K562 (cell line): ENCODE measurements around the gene KLHL18. TPM values are rescaled to one million over a fixed set of nuclear protein-coding genes. Genes with fewer than 3 reads are reported as not detected.
A peak's percentile ranks its signal among the peaks of the same experiment; 100 is the strongest.

ENCODE experiments used
- NFYB ChIP-seq: IDR thresholded peaks from 2 replicates; pipeline ENCODE4 v1.6.1; 2011; ENCODE audit warnings: mild to moderate bottlenecking, moderate library complexity; ENCODE audit not compliant: insufficient read length; ENCODE audit errors: extremely low read depth
- RNF2 ChIP-seq: sonication (generic); IDR thresholded peaks from 2 replicates; pipeline ENCODE4 v1.6.1; 2016
- SAFB2 ChIP-seq: fragments of 200-400 bp; formaldehyde crosslinking; IDR thresholded peaks from 2 replicates; pipeline ENCODE4 v1.6.1; 2018; ENCODE audit warnings: borderline replicate concordance, low read length, low read depth, moderate library complexity; ENCODE audit not compliant: severe bottlenecking
- TAF1 ChIP-seq: IDR thresholded peaks from 2 replicates; pipeline ENCODE4 v1.6.1; 2011; ENCODE audit warnings: mild to moderate bottlenecking, low read length, moderate library complexity; ENCODE audit not compliant: insufficient read depth, control insufficient read depth, severe bottlenecking; ENCODE audit errors: extremely low read depth
- ZNF140 ChIP-seq: fragments of 250-450 bp; sonication (Bioruptor Pico); IDR thresholded peaks from 2 replicates; pipeline ENCODE4 v1.8.0; 2021; ENCODE audit warnings: moderate library complexity, mild to moderate bottlenecking, inconsistent platforms
- ZNF668 ChIP-seq: fragments of 250-450 bp; sonication (Bioruptor Pico); IDR thresholded peaks from 2 replicates; pipeline ENCODE4 v1.8.0; 2022; ENCODE audit warnings: mild to moderate bottlenecking, inconsistent platforms
- polyA plus RNA-seq, 8 experiments: library from polyadenylated mRNA; depleted of rRNA in 4 of 8; stranded (reverse) in 5 of 8; unstranded in 3 of 8; fragments of >200 nt; fragmentation: Nextera tagmentation in 2 of 8; fragmentation: Illumina TruSeq in 1 of 8; extraction: Ambion mirVana in 2 of 8; extraction: Trizol in 1 of 8; gene quantifications; 2 replicates each; pipeline versions ENCODE4 v1.2.1 to v1.2.3, GENCODE V29; 2011 to 2014; ENCODE audit warnings: inconsistent platforms in 1 of 8, missing spikeins in 1 of 8
- total RNA-seq, 7 experiments: library from RNA; depleted of rRNA in 6 of 7; stranded (reverse); fragments of >200 nt in 6 of 7; fragmentation: Illumina TruSeq in 2 of 7; extraction: Trizol in 2 of 7; gene quantifications; 2 replicates each; pipeline versions ENCODE4 v1.2.1 to v1.2.3, GENCODE V29; 2011 to 2021; ENCODE audit warnings: low replicate concordance in 1 of 7
- TF ChIP-seq, protein P1 (sequence below): fragments of 150-350 bp; conservative IDR thresholded peaks from 2 replicates; pipeline ENCODE4 v1.6.1; 2014; ENCODE audit warnings: low read length
- TF ChIP-seq, protein P2 (sequence below): fragments of 250-450 bp; sonication (Bioruptor Pico); IDR thresholded peaks from 2 replicates; pipeline ENCODE4 v1.8.0; 2022; ENCODE audit warnings: moderate library complexity, mild to moderate bottlenecking, inconsistent platforms
- TF ChIP-seq, protein P3 (sequence below): sonication (generic); formaldehyde crosslinking; IDR thresholded peaks from 2 replicates; pipeline ENCODE4 v1.8.1; 2023; ENCODE audit warnings: mild to moderate bottlenecking, missing genetic modification reagents
- TF ChIP-seq, protein P4 (sequence below): fragments of 450-650 bp; IDR thresholded peaks from 2 replicates; pipeline ENCODE4 v1.6.1; 2018; ENCODE audit not compliant: partially characterized antibody

KLHL18 gene
- total and polyA plus RNA-seq, 9 of the 15 experiments (the other 6 are each of a cell fraction or from before 2014, with no cell fraction given): 26.7 to 97.5 (median 48.7) TPM

DNA sequence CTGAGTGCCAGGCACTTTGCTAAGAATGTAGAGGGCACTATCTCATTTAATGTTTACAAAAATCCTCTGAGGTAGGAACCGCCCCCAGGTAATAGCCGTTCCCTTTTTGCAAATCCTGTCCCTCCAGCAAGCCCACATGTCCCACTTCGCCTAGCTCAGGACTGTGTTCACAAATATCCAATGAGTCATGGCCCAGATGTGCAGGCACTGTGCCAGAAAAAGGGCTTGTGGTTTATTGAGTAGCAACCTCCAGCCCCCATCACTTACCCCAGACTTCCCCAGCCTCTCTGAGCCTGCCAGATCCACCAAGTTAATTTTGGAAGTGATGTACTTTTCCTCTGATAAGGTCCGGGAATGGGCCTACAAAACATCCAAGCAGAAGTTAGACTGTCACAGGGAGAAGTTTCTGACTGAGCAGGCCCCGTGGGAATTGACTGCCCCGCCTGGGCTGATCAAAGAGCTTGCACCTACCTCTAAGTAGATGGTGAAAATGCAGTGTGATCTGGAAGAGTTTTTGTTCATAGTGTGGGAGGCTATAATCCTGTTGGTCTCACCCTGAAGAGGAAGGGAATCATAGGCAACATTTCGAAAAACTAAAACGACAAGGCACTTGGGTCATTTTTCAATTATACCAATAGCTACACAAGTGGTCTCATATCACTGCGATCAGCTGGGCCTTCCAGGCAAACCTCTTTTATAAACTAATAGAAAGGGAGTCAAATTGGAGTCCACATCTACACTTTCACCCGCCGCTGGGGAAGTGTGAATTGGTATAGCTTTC lies 15.8 kb upstream of the KLHL18 start (continued):
- TF ChIP-seq, protein P1, sequence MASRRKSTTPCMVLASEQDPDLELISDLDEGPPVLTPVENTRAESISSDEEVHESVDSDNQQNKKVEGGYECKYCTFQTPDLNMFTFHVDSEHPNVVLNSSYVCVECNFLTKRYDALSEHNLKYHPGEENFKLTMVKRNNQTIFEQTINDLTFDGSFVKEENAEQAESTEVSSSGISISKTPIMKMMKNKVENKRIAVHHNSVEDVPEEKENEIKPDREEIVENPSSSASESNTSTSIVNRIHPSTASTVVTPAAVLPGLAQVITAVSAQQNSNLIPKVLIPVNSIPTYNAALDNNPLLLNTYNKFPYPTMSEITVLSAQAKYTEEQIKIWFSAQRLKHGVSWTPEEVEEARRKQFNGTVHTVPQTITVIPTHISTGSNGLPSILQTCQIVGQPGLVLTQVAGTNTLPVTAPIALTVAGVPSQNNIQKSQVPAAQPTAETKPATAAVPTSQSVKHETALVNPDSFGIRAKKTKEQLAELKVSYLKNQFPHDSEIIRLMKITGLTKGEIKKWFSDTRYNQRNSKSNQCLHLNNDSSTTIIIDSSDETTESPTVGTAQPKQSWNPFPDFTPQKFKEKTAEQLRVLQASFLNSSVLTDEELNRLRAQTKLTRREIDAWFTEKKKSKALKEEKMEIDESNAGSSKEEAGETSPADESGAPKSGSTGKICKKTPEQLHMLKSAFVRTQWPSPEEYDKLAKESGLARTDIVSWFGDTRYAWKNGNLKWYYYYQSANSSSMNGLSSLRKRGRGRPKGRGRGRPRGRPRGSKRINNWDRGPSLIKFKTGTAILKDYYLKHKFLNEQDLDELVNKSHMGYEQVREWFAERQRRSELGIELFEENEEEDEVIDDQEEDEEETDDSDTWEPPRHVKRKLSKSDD: no peak
- no peak for TF ChIP-seq NFYB
- TF ChIP-seq RNF2: peak; percentile 52; the same call in 1 of the 2 replicates
- TF ChIP-seq, protein P2, sequence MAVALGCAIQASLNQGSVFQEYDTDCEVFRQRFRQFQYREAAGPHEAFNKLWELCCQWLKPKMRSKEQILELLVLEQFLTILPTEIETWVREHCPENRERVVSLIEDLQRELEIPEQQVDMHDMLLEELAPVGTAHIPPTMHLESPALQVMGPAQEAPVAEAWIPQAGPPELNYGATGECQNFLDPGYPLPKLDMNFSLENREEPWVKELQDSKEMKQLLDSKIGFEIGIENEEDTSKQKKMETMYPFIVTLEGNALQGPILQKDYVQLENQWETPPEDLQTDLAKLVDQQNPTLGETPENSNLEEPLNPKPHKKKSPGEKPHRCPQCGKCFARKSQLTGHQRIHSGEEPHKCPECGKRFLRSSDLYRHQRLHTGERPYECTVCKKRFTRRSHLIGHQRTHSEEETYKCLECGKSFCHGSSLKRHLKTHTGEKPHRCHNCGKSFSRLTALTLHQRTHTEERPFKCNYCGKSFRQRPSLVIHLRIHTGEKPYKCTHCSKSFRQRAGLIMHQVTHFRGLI (CRISPR knock-in tag): no peak
- TF ChIP-seq TAF1: no peak
- TF ChIP-seq, protein P3, sequence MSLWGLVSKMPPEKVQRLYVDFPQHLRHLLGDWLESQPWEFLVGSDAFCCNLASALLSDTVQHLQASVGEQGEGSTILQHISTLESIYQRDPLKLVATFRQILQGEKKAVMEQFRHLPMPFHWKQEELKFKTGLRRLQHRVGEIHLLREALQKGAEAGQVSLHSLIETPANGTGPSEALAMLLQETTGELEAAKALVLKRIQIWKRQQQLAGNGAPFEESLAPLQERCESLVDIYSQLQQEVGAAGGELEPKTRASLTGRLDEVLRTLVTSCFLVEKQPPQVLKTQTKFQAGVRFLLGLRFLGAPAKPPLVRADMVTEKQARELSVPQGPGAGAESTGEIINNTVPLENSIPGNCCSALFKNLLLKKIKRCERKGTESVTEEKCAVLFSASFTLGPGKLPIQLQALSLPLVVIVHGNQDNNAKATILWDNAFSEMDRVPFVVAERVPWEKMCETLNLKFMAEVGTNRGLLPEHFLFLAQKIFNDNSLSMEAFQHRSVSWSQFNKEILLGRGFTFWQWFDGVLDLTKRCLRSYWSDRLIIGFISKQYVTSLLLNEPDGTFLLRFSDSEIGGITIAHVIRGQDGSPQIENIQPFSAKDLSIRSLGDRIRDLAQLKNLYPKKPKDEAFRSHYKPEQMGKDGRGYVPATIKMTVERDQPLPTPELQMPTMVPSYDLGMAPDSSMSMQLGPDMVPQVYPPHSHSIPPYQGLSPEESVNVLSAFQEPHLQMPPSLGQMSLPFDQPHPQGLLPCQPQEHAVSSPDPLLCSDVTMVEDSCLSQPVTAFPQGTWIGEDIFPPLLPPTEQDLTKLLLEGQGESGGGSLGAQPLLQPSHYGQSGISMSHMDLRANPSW (CRISPR knock-in tag): no peak
- TF ChIP-seq SAFB2: no peak
- no peak for TF ChIP-seq ZNF140 (CRISPR knock-in tag)
- TF ChIP-seq, protein P4, sequence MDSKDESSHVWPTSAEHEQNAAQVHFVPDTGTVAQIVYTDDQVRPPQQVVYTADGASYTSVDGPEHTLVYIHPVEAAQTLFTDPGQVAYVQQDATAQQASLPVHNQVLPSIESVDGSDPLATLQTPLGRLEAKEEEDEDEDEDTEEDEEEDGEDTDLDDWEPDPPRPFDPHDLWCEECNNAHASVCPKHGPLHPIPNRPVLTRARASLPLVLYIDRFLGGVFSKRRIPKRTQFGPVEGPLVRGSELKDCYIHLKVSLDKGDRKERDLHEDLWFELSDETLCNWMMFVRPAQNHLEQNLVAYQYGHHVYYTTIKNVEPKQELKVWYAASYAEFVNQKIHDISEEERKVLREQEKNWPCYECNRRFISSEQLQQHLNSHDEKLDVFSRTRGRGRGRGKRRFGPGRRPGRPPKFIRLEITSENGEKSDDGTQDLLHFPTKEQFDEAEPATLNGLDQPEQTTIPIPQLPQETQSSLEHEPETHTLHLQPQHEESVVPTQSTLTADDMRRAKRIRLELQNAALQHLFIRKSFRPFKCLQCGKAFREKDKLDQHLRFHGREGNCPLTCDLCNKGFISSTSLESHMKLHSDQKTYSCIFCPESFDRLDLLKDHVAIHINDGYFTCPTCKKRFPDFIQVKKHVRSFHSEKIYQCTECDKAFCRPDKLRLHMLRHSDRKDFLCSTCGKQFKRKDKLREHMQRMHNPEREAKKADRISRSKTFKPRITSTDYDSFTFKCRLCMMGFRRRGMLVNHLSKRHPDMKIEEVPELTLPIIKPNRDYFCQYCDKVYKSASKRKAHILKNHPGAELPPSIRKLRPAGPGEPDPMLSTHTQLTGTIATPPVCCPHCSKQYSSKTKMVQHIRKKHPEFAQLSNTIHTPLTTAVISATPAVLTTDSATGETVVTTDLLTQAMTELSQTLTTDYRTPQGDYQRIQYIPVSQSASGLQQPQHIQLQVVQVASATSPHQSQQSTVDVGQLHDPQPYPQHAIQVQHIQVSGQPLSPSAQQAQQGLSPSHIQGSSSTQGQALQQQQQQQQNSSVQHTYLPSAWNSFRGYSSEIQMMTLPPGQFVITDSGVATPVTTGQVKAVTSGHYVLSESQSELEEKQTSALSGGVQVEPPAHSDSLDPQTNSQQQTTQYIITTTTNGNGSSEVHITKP: peak; percentile 15
- no peak for TF ChIP-seq ZNF668 (CRISPR knock-in tag)
